Left colon (tissue), 2 donors: Measurements from ENCODE around the gene SPTLC2. TPM values are rescaled to one million over a fixed set of nuclear protein-coding genes. Genes with fewer than 3 reads are reported as not detected.
"Not testable (repeated sequence)": the region's sequence is repeated elsewhere in the genome, so short reads cannot be mapped to it uniquely, and the experiment has no call there.

ENCODE experiments used
- ATAC-seq: fragments of 200-7000 bp; cut with Tn5 transposase; one replicate; pipeline ENCODE4 v1.9.1; 2020; ENCODE audit warnings: mild to moderate bottlenecking, moderate library complexity
- DNase-seq, 2 donors: peaks; one replicate each; pipeline ENCODE4 v3.0.0-alpha.2; 2020
- intact Hi-C, 2 donors: fragments of 100-400 bp; cut with DNase I in 1 of 2; cut with micrococcal nuclease in 1 of 2; formaldehyde crosslinking; loops; one replicate each; pipeline versions ENCODE4 v1.11.2 to v1.14.0; 2022; cut with DNase I, micrococcal nuclease
- total RNA-seq, 2 donors: library from RNA; stranded (reverse); fragmentation: NEBNext Ultra II Directional; extraction: Animal tissue kit (Norgen Biotek cat#: 25700); gene quantifications; one replicate each; pipeline ENCODE4 v1.2.1, GENCODE V29; 2021
- donor health status: DM: no; HTN: no; CAD: no.
- donor health status: DM: yes; HTN: yes; CAD: no.

The SPTLC2 gene
- total RNA-seq, 2 donors from 2014 or later: 59.8 to 72.3 TPM

DNA sequence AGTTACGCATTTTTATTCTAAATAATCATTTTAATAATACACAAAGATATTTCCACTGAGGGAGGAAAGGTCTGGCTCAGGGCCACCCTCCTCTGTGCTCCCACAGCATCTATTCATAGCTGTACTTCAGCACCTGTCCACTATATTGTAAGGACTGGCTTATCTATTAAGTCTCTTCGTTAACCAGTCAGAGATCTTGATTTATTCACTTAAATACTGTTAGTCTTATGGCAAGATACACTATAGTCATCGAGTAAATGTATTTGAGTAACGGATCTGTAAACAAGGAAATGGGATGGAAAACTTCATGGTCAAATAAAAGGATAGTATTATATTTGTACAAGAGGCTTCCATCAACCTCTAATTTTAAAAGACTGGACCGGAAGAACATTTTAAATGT is 54.6 kb downstream of the SPTLC2 start:
- ATAC-seq (no peak), DNase-seq (no peak)
- intact Hi-C loops: no loop called here

DNA sequence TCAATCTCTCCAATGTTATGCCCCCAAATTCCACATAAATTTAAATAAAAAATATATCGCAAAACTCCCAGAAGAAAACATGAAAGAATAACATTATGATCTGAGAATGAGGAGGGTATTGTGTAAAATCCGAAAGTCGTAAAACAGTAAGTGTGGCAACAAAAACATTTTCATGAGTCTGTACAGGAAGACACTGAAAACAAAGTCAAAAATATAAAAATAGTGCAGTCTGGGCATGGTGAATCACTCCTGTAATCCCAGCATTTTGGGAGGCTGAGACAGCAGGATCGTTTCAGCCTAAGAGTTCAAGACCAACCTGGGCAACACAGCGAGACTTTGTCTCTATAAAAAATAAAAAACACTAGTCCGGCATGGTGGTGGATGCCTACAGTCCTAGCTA is 57.1 kb downstream of the SPTLC2 start:
- intact Hi-C loops: no loop called here
- DNase-seq (no peak), ATAC-seq (no peak)

DNA sequence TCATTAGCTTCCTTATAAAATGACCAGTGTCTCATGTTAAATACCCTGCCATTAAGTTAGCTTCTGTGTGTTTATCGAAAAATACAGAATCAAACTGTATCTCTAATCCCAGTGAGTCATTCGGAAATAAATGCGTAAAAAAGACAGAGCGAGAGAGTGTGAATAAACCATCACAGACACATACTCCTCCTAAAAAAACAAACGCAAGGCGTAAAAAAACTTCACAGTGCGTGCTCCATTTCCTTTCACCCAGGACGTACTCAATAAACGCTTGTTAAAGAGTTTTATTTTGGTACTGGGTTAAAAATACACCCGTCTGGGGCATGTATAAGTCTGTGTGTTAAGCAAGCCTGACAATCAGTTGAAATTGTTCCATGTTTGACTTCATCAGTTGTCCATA is 59.0 kb downstream of the SPTLC2 start:
- intact Hi-C loops: no loop called here
- no peak for ATAC-seq
- DNase-seq: no peak

DNA sequence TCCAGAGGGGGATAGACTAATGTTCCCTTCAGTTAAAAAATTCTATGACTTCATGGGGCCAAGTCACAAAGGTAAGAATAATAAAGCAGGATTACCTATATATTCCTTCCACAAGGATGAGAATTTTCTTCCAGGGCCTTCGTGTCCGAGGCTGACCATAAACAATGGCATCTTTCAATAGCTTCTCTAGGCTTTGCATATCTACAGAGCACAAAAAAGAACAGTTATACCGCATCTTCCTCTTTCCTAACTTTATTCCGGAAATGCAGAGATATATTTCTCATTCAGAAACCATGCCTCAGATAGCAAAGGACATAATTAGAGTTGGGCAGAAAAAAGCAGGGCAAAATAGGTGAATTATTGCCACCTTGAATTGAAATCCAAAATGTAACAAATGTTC is 59.5 kb downstream of the SPTLC2 start:
- ATAC-seq: no peak
- intact Hi-C loops: no loop called here
- no peak for DNase-seq

GRCh38 chr14:77554816-77555599 is 61.4 kb downstream of the SPTLC2 start:
- intact Hi-C loops: loop anchor here in 1 of 2 donors (5.0 kb wide), 1 partner anchor 88 kb away; no protein-coding TSS in a partner anchor
- no peak for DNase-seq
- ATAC-seq: peak; percentile 39

- intact Hi-C loops: loop anchor here in 1 of 2 donors (5.0 kb wide), 1 partner anchor 87 kb away; no protein-coding TSS in a partner anchor
- ATAC-seq (no peak), DNase-seq (no peak)
Observed at GRCh38 chr14:77554207-77554606, 62.2 kb downstream of the SPTLC2 start.

GRCh38 chr14:77549451-77549850 is 67.0 kb downstream of the SPTLC2 start:
- no peak for DNase-seq
- no peak for ATAC-seq
- intact Hi-C loops: no loop called here

GRCh38 chr14:77547512-77548180 is 68.8 kb downstream of the SPTLC2 start:
- intact Hi-C loops: no loop called here
- ATAC-seq (no peak), DNase-seq (no peak)

DNA sequence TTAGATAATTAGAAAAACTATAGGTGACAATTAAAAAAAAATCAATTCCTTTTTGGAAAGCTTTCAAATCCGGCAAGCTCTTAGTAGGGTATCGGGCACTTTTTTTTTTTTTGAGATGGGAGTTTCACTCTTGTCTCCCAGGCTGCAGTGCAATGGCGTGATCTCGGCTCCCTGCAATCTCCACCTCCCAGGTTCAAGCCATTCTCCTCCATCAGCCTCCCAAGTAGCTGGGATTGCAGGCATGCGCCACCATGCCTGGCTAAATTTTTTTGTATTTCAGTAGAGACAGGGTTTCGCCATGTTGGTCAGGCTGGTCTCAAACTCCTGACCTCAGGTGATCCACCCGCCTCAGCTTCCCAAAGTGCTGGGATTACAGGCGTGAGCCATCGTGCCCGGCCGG is 71.3 kb downstream of the SPTLC2 start:
- ATAC-seq, DNase-seq, intact Hi-C loops: not testable (repeated sequence)

DNA sequence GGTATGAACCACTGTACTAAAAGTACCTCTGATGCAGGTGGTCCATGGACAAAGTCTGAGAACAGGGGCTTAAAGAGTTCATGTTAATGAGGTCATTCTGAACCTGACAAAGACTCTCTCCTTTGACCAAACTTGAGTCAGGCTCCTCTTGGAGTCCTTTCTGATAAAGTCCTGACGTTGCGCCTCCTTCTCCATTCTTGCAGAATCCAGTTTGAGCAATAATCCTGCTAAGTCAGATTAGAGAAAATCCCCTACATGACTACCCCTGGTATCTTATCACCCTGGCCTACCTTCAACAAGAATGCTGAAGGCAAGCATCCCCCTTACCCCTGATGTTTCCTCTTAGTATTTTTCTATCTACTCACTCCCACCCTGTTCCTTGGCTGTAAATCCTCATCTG is 71.9 kb downstream of the SPTLC2 start:
- DNase-seq (no peak), ATAC-seq (no peak)
- intact Hi-C loops: no loop called here

GRCh38 chr14:77543637-77544334 is 72.7 kb downstream of the SPTLC2 start:
- intact Hi-C loops: no loop called here
- ATAC-seq: no peak
- no peak for DNase-seq

- intact Hi-C loops: no loop called here
- ATAC-seq (peak; percentile 21), DNase-seq (no peak)
Observed at GRCh38 chr14:77543240-77543551, 73.2 kb downstream of the SPTLC2 start.

GRCh38 chr14:77542421-77543239 is 73.8 kb downstream of the SPTLC2 start:
- no peak for ATAC-seq
- no peak for DNase-seq
- intact Hi-C loops: no loop called here

DNA sequence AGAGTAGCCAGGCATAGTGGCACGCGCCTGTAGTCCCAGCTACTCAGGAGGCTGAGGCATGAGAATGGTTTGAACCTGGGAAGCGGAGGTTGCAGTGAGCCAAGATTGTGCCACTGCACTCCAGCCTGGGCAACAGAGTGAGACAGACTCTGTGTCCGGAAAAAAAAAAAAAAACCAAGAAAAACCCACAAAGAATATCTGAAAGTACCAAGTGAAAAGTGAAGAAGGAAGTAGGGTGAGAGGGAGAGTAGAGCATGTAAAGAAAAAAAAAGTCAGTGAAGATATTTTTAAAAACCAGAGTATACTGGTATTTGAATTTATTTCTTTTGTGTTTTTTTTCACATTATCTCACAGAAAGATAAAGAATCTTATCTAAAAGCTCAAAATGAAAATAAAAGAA is 74.5 kb downstream of the SPTLC2 start:
- ATAC-seq (no peak), DNase-seq (no peak)
- intact Hi-C loops: no loop called here

DNA sequence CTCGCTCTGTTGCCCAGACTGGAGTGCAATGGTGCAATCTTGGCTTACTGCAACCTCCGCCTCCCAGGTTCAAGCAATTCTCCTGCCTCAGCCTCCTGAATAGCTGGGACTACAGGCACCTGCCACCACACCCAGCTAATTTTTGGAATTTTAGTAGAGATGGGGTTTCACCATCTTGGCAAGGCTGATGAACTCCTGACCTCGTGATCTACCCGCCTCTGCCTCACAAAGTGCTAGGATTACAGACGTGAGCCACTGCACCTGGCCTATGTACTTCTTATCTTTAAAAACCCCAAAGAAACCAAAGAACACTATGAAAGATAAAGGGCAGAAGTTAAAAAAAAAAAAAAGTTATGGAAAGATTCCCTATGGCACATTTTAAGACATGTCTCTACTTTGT is 79.5 kb downstream of the SPTLC2 start:
- ATAC-seq, intact Hi-C loops, DNase-seq: not testable (repeated sequence)

GRCh38 chr14:77531071-77531470 is 85.4 kb downstream of the SPTLC2 start:
- ATAC-seq: no peak
- no peak for DNase-seq
- intact Hi-C loops: no loop called here

DNA sequence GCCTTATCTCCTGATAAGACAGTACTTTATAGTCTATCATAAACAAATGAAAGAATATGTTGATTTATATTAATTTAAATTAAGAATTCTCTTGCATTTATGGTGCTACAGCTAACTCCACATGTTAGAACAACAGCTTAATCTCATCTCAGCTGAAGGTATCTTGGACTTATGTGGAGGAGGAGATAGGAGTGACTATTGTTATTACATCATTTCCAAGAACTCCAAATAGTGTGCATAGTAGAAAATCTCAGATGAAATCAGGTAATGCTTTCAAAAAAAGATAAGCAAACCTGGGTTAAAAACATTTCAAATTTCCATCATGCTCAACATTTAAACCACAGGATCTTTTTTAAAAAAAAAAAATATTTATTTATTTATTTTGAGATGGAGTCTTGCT is 86.5 kb downstream of the SPTLC2 start:
- ATAC-seq (no peak), DNase-seq (no peak)
- intact Hi-C loops: no loop called here

GRCh38 chr14:77529213-77529612 is 87.2 kb downstream of the SPTLC2 start:
- intact Hi-C loops: no loop called here
- DNase-seq (no peak), ATAC-seq (no peak)

- ATAC-seq, DNase-seq, intact Hi-C loops: not testable (repeated sequence)
Observed at GRCh38 chr14:77528701-77529100, 87.7 kb downstream of the SPTLC2 start.
